Breast epithelium (tissue), 3 donors: ENCODE data around the gene HOXD9.

Experiments
- CTCF ChIP-seq, 3 donors: fragments of 450-650 bp; IDR thresholded peaks; one replicate each; pipeline ENCODE4 v1.5.1; 2016 to 2017; ENCODE audit warnings: antibody characterized with exemption in 3 of 3, mild to moderate bottlenecking in 3 of 3, moderate library complexity in 3 of 3
- POLR2A ChIP-seq: fragments of 450-650 bp; IDR thresholded peaks from one replicate; pipeline ENCODE4 v1.6.1; 2016; ENCODE audit warnings: antibody characterized with exemption, mild to moderate bottlenecking, moderate library complexity
- POLR2AphosphoS5 ChIP-seq, 3 donors: sonication (generic); formaldehyde crosslinking; IDR thresholded peaks; one replicate each; pipeline ENCODE4 v1.6.1; 2017; ENCODE audit warnings: antibody characterized with exemption in 3 of 3

- no peak for TF ChIP-seq POLR2AphosphoS5 (IDR thresholded peaks at IDR 0.05)
- no peak for TF ChIP-seq CTCF (IDR thresholded peaks at IDR 0.05)
- no peak for TF ChIP-seq POLR2A
Measured at GRCh38 chr2:176098366-176099158, 24.0 kb upstream of the HOXD9 start.
